GM19397 (cell line): Measurements from ENCODE around the gene NBPF3.

Experiments
- ATAC-seq: cut with Tn5 transposase; IDR thresholded peaks from one replicate; pipeline ENCODE4 v1.9.1; 2021; ENCODE audit warnings: mild to moderate bottlenecking, moderate library complexity; ENCODE audit not compliant: unreplicated experiment

NBPF3 gene

GRCh38 chr1:21491488-21492355, 51.8 kb downstream of the NBPF3 start:
- no peak for ATAC-seq

DNA sequence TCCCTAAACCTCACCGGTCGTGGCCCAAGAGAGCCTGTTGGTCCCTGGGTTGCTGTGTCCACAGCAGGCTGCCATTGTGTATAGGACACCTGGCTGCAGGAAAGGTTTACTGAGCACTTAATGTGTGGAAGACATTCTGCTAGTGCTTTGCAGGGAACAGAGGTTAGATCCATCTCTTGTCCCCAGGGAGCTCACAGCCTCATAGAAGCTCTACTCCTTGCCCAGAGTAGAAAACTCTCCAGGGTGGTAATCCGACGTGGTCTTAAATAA, 52.4 kb downstream of the NBPF3 start:
- no peak for ATAC-seq

DNA sequence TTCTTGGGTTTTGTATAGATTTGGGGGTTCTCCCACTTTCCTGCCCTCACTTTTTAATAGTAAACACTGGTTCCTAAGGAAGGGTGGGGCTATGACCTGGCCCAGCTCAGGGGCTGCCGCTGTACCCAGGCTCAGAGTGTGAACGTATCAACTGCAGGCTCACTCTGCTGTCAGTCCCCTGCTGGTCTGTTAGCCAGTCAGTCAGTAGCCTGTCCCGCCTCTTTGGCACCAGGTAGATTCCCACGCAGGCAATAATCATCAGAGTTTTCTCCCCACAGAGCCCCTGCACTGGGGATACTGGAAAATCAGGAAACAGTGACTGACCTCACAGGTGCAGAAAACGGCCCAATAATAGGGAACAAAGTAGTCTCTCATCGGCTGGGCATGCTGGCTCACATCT, 54.3 kb downstream of the NBPF3 start:
- no peak for ATAC-seq

DNA sequence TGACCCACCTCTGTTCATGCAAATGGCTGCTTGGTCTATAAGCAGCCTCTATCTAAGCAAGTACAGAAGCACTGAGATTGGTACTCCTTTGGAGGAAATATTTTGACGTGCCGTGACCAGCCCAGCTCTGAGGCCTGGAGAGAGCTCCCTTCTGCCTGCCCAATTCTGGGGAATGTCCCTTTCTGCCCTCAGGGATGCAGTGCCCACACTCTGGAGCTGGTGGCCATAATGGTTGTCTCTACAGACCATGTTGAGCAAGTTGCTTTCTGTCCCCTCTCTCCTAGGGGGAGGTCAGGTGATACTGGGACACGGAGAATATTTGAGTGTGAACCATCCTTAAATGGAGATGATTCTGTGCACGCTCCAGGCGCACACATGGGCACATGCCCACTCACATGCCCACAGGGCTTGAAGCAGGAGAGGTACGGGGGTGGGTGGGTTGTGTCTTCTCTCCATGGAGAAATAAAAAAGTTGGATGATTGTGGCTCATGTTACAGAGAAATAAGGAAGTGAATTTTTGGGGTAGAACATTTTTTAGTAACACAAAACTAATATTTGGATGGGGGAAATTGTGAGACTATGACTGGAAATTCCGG, 55.4 kb downstream of the NBPF3 start:
- no peak for ATAC-seq

DNA sequence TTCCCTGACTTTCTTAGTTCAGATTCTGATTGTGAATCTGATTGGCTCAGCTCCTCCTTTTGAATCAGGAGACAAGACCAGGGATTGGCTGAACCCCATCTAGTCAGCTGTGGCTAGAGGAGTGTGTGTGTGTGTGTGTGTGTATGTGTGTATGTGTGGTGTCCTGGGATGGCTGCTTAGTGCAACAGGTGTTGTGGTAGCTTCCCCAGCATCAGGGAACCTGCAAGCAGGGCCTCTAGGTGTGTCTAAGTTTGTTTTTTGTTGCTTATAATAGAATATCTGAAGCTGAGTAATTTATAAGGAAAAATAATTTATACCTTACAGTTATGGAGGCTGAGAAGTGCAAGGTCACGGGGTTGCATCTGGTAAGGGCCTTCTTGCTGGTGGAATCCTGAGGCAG, 56.1 kb downstream of the NBPF3 start:
- ATAC-seq, result no peak

DNA sequence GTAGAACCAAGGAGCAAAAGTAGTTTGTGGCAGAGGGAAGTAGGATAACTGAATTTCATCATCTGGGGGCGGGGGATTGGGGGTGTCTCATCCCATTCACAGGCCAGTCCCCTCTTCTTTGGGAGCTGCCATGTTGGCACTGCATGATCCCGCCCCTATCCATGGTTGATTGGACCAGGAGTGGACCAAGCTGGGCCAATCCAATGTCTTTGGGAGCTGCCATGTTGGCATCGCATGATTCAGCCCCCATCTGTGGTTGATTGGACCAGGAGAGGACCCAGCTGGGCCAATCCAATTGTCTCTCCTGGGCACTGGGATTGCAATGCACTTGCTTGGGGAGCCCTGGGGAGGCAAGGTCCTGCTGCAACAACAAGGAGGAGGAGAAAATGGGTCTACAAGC, 56.9 kb downstream of the NBPF3 start:
- no peak for ATAC-seq

DNA sequence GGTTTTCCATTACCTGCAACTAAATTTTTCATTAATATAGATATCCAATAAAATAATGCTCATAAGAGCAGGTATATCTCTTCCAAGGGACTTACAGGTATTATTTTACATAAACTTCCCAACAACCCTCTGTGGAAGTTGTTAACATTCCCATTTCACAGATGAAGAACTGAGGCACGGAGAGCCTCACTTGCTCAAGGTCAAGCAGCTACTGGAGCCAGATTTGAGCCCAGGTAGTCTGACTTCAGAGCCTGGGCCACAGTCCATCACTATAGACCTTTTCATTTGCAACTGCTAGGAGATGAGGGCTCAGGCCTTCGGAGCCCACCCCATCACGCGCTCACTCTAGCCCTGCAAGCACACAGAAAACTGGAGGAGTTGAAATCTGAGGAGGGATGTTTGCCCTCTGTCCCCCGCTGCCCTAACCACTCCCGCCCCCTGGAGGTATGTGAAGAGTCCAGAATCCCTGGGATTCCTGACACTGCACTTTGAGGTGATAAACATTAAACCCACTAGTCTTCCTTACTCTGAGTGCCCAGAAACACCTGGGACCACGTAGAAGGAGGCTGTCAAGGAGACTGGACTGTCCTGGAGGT, 57.6 kb downstream of the NBPF3 start:
- ATAC-seq, result no peak

- ATAC-seq, result no peak
These were observed 59.5 kb downstream of the NBPF3 start for GRCh38 chr1:21499283-21499950.

DNA sequence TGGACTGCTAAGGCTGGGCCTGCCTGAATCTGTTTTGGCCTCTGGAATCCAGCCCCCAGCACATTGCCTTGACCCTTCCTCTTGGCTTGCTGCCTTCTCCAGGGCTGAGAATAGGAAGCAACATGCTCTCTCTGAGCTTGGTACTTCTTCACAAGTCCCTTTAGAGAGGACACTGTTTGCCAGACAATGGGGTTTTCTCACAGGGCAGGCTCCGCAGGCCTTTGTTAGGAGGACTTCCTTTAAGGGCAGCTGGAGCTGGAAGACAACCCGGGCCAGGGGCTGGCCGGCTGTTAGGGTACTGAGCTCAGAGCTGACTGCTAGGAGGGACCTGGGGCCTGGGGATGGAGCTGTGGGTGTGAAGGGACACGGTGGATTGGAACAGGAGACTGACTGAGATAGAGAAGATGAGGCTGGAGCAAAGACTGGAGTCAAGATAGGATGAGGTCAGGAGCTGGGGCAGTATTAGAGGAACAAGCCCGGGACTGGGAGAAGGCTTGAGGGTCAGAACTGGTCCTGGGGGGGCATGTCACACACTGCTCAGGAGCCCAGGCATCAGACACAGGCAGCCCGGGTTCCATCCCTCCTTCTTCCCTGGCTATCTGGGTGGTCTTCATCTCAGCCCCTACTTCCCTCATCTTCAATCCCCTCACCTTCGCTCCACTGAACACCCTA, 63.9 kb downstream of the NBPF3 start:
- no peak for ATAC-seq

GRCh38 chr1:21506804-21507203, 66.9 kb downstream of the NBPF3 start:
- no peak for ATAC-seq

DNA sequence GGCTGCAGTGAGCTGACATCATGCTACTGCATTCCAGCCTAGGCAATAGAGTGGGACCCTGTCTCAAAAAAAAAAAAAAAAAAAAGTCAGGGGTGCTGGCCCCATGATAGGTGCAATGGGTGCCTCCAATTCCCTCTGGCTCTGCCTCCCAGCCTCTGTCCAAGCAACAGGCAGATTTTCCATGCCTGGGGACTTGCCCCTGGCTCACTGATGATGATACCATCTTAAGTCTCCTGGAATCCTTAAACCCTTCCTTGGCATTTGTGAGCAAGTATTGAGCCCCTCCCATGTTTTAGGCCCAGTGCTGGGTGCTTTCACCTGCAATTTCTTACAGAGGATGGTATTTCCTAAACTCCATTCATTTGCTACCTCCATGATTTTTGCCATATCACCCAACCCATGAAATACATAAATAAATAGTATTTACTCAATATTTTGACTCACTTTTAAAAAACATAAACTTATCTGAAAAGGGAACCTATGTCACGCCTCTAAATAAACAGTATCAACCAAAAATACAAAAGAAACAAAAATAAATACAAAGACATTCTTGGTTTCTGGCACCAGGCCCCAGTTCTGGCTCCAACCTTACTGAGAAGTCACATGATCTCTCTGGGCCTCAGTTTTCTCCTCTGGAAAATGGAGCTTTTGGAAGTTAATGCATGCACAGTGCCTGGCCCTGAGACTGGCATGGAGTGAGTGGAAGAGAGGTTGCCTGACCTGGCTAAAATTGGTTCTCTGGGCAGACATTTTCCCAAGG, 67.8 kb downstream of the NBPF3 start:
- no peak for ATAC-seq

- ATAC-seq, result no peak
These were observed 68.8 kb downstream of the NBPF3 start for GRCh38 chr1:21508580-21509350.

DNA sequence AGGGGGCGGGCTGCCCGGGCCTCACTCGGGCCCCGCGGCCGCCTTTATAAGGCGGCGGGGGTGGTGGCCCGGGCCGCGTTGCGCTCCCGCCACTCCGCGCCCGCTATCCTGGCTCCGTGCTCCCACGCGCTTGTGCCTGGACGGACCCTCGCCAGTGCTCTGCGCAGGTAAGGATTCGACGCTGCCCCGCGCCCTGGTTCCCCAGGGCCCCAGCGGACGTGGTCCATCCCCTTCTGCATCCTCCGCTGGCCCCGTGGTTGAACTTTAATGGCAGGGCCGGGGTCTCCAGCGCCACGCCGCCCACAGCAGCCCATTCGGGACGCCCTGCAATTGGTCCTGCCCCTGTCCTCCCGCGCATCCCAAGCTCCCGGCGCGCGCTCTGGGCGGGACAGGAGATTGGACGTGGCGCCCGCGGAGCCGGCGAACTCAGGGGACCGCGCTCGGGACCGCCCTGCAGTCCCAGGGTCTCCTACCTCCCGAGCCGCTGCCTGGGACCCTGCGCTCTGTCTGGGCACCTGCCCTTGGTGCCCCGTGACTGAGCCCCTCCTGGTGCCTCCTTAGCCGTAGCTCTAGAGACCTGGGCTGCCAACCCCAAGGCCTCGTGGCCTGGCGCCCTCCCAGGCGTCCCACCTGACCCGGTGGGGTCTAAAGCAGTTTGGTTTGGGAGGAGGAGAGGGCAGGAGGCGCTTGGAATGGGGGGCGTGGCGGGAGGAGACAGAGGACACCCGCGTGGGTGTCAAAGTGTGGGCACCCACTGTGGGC, 69.6 kb downstream of the NBPF3 start, which contains the start of gene ALPL:
Gene ALPL, plus strand, starts transcription at position 73 of the 762 bp plus-strand sequence. CDS start 44,659 bp downstream, outside the sequence.
- no peak for ATAC-seq

- ATAC-seq, result no peak
These were observed 70.2 kb downstream of the NBPF3 start for GRCh38 chr1:21510113-21510493.

- no peak for ATAC-seq
These were observed 71.1 kb downstream of the NBPF3 start for GRCh38 chr1:21510885-21511578.

DNA sequence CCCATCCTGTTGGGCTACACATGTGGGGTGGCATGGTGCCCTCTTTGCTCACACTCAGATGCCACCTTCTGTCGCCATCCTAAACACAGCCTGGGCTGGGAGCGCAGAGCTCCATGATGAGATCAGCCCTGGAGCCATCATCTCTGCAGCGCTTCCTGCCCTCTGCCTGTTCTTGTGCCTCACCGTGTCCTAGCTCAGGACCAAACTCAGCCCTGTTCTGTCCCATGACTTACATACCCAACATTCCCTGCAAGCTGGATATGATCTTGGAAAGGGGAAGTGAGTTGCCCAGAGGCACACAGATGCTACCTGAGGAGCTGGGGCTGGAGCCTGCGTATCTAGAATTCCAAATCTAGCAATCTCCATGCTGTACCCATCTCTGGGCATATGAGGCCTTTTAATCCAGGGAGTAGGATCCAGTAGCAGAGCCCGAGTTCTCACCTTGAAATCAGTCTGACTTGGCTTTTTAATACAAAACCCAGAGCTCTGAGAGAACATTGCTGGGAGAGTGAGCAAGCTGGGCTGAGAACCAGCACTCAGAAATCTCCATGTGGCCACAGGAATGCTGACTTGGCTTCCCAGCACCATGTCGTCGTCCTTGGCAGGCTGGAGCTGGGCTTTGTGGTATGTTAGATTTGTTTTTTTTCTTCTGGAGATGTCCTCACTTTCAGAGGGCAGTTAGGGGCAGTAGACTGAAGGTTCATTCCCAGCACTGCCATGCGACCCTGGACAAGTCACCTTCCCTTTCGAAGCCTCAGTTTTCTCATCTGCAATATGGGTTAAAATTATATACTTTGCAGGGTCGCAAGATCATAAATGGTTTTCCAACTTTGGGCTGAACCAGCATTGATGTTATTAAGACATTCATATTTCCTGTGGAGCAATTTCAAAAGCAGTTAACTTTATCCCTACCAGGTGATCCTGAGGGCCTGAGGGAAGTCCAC, 71.9 kb downstream of the NBPF3 start:
- ATAC-seq, result no peak

DNA sequence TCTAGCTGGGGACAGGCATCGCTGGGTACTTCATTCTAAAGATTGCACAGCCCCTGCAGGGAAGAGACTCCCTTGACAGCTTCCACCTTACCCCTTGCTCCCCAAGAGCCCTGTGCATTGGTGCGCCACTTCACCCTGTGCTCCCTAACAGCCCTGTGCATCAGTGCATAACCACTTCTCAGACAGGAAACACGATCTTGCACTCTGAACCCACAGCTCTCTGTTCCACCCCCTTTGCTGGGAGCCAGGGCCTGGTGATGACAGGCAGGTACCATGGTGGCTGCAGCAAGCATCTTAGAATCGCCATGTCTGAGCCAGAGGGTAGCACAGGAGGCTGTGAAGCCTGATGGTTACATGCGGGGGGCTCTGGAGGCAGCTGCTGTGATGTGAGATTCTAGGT, 74.3 kb downstream of the NBPF3 start:
- peak; percentile 52 for ATAC-seq
